HG02885 (cell line): ENCODE data around the gene CEP170B.
"Not testable (repeated sequence)": the region's sequence is repeated elsewhere in the genome, so short reads cannot be mapped to it uniquely, and the experiment has no call there.

Experiments used
- ATAC-seq: cut with Tn5 transposase; IDR thresholded peaks from one replicate; pipeline ENCODE4 v1.9.1; 2021; ENCODE audit warnings: mild to moderate bottlenecking; ENCODE audit not compliant: unreplicated experiment, poor library complexity

The CEP170B gene

GRCh38 chr14:104865081-104865630 is at the start of gene CEP170B:
TSS of gene CEP170B (plus strand) at chr14:104865268. CDS start at chr14:104868451, 3,183 bp downstream.
- ATAC-seq: peak; percentile 57

- ATAC-seq: no peak
Measured at GRCh38 chr14:104816616-104816884, 48.5 kb upstream of the CEP170B start.

- ATAC-seq: no peak
Measured at GRCh38 chr14:104817930-104818713, 46.9 kb upstream of the CEP170B start.

GRCh38 chr14:104818714-104819161 is 46.3 kb upstream of the CEP170B start:
- no peak for ATAC-seq

- ATAC-seq: no peak
Measured at GRCh38 chr14:104819361-104819781, 45.7 kb upstream of the CEP170B start.

GRCh38 chr14:104820669-104821228 is 44.3 kb upstream of the CEP170B start:
- no peak for ATAC-seq

- ATAC-seq: no peak
Measured at GRCh38 chr14:104821229-104821945, 43.7 kb upstream of the CEP170B start.

- ATAC-seq: no peak
Measured at GRCh38 chr14:104821971-104822608, 43.0 kb upstream of the CEP170B start.

GRCh38 chr14:104822821-104823615 is 42.0 kb upstream of the CEP170B start:
- no peak for ATAC-seq

- ATAC-seq: no peak
Measured at GRCh38 chr14:104824353-104824997, 40.6 kb upstream of the CEP170B start.

- peak; percentile 77 for ATAC-seq
Measured at GRCh38 chr14:104826189-104826860, 38.7 kb upstream of the CEP170B start.

- no peak for ATAC-seq
Measured at GRCh38 chr14:104826861-104827176, 38.2 kb upstream of the CEP170B start.

- ATAC-seq: no peak
Measured at GRCh38 chr14:104827177-104828055, 37.7 kb upstream of the CEP170B start.

GRCh38 chr14:104830781-104831180 is 34.3 kb upstream of the CEP170B start:
- no peak for ATAC-seq

- ATAC-seq: not testable (repeated sequence)
Measured at GRCh38 chr14:104836171-104836935, 28.7 kb upstream of the CEP170B start.

- ATAC-seq: no peak
Measured at GRCh38 chr14:104841730-104842129, 23.3 kb upstream of the CEP170B start.

- ATAC-seq: no peak
Measured at GRCh38 chr14:104843006-104843405, 22.1 kb upstream of the CEP170B start.
